SK-N-SH treated with all-trans-retinoic acid at 6 μM for 48 hours (cell line): ENCODE results near the gene DTX4.

Source experiments
- ATAC-seq: fragments of 200-7000 bp; cut with Tn5 transposase; 3 replicates; pipeline ENCODE4 v1.9.1; 2020; ENCODE audit warnings: mild to moderate bottlenecking, moderate library complexity
- BACH2 ChIP-seq: fragments of 250-450 bp; sonication (Bioruptor Pico); IDR thresholded peaks from 2 replicates; pipeline ENCODE4 v1.9.0; 2021; ENCODE audit warnings: mild to moderate bottlenecking, borderline replicate concordance
- CREB5 ChIP-seq: fragments of 250-450 bp; sonication (Bioruptor Pico); IDR thresholded peaks from 2 replicates; pipeline ENCODE4 v1.5.1; 2020; ENCODE audit warnings: low read depth, mild to moderate bottlenecking, moderate library complexity
- CSDC2 ChIP-seq: fragments of 250-450 bp; sonication (Bioruptor Pico); IDR thresholded peaks from 2 replicates; pipeline ENCODE4 v1.5.0; 2020; ENCODE audit warnings: mild to moderate bottlenecking, moderate library complexity
- OSR1 ChIP-seq: fragments of 250-450 bp; sonication (Bioruptor Pico); IDR thresholded peaks from 2 replicates; pipeline ENCODE4 v1.8.0; 2022; ENCODE audit warnings: moderate library complexity, mild to moderate bottlenecking, inconsistent platforms
- POU6F1 ChIP-seq: fragments of 250-450 bp; sonication (Bioruptor Pico); IDR thresholded peaks from 2 replicates; pipeline ENCODE4 v1.8.0; 2021; ENCODE audit warnings: low read depth, mild to moderate bottlenecking, moderate library complexity, borderline replicate concordance
- TCF4 ChIP-seq: fragments of 250-450 bp; sonication (Bioruptor Pico); IDR thresholded peaks from 2 replicates; pipeline ENCODE4 v1.8.0; 2021; ENCODE audit warnings: mild to moderate bottlenecking, moderate library complexity, borderline replicate concordance
- TOX ChIP-seq: fragments of 250-450 bp; sonication (Bioruptor Pico); IDR thresholded peaks from 2 replicates; pipeline ENCODE4 v1.8.0; 2021; ENCODE audit warnings: mild to moderate bottlenecking, moderate library complexity, borderline replicate concordance
- ZC3H10 ChIP-seq: fragments of 250-450 bp; sonication (Bioruptor Pico); IDR thresholded peaks from 2 replicates; pipeline ENCODE4 v1.5.1; 2021; ENCODE audit warnings: mild to moderate bottlenecking, moderate library complexity
- ZNF565 ChIP-seq: fragments of 450-650 bp; formaldehyde crosslinking; conservative IDR thresholded peaks from 2 replicates; pipeline ENCODE4 v1.5.0; 2020; ENCODE audit warnings: low read depth, mild to moderate bottlenecking, moderate library complexity
- ZNF70 ChIP-seq: fragments of 450-650 bp; formaldehyde crosslinking; IDR thresholded peaks from 2 replicates; pipeline ENCODE4 v1.5.0; 2020; ENCODE audit warnings: mild to moderate bottlenecking, moderate library complexity

The DTX4 gene

GRCh38 chr11:59254286-59254685 lies 82.4 kb downstream of the DTX4 start:
- no peak for ATAC-seq
- TF ChIP-seq CREB5 (CRISPR knock-in tag): no peak
- no peak for TF ChIP-seq TCF4 (CRISPR knock-in tag)
- no peak for TF ChIP-seq CSDC2
- no peak for TF ChIP-seq ZNF70 (CRISPR knock-in tag)
- no peak for TF ChIP-seq OSR1 (CRISPR knock-in tag)
- TF ChIP-seq ZC3H10 (CRISPR knock-in tag): no peak
- no peak for TF ChIP-seq ZNF565 (CRISPR knock-in tag)
- TF ChIP-seq POU6F1 (CRISPR knock-in tag): no peak
- no peak for TF ChIP-seq BACH2 (CRISPR knock-in tag)
- TF ChIP-seq TOX (CRISPR knock-in tag): no peak

GRCh38 chr11:59255281-59255680 lies 83.3 kb downstream of the DTX4 start:
- TF ChIP-seq TCF4 (CRISPR knock-in tag) (no peak), ZNF565 (CRISPR knock-in tag) (no peak)
- ATAC-seq: no peak
